H1 (cell line): ENCODE data around the gene PRSS22. TPM values are rescaled to one million over a fixed set of nuclear protein-coding genes. Genes with fewer than 3 reads are reported as not detected.

Source experiments
- CBX8 ChIP-seq: fragments of 300-800, 300-1000 bp; sonication (generic); IDR thresholded peaks from 2 replicates; pipeline ENCODE4 v1.7.1; 2016; ENCODE audit warnings: low read depth, low read length, borderline replicate concordance
- HDAC2 ChIP-seq, 2 experiments: fragments of 300-600 bp in 1 of 2; sonication (generic) in 1 of 2; IDR thresholded peaks; 2 replicates each; pipeline ENCODE4 v1.6.1; 2011 to 2012; ENCODE audit warnings: low read depth in 2 of 2, low read length in 2 of 2, mild to moderate bottlenecking in 2 of 2, moderate library complexity in 2 of 2, borderline replicate concordance in 1 of 2, inconsistent platforms in 1 of 2
- KDM4A ChIP-seq: IDR thresholded peaks from one replicate; pipeline ENCODE4 v1.7.1; 2012; ENCODE audit warnings: low read depth, mild to moderate bottlenecking, moderate library complexity, low read length, inconsistent platforms; ENCODE audit not compliant: severe bottlenecking
- SP4 ChIP-seq: IDR thresholded peaks from 2 replicates; pipeline ENCODE4 v1.6.1; 2012; ENCODE audit warnings: low read length, inconsistent platforms
- SUZ12 ChIP-seq: fragments of 200-600 bp; sonication (generic); IDR thresholded peaks from 2 replicates; pipeline ENCODE4 v1.6.1; 2012; ENCODE audit warnings: mild to moderate bottlenecking, inconsistent platforms, low read length, moderate library complexity, mixed read lengths
- polyA plus RNA-seq, 7 experiments: library from polyadenylated mRNA; depleted of rRNA in 3 of 7; stranded (reverse) in 5 of 7; unstranded in 2 of 7; fragments of >200 nt in 5 of 7; fragments of 200-250 nt in 2 of 7; gene quantifications; 1 replicate in 5 of 7; 2 replicates in 1 of 7; 4 replicates in 1 of 7; pipeline versions ENCODE4 v1.2.1 to v1.2.3, GENCODE V29; 2011 to 2013; ENCODE audit warnings: missing spikeins in 2 of 7, mixed read lengths in 2 of 7
- total RNA-seq: library from RNA; stranded (reverse); fragmentation: NEBNext Ultra II Directional; extraction: Animal tissue kit (Norgen Biotek cat#: 25700); gene quantifications from 2 replicates; pipeline ENCODE4 v1.2.1, GENCODE V29; 2021

PRSS22 gene
- total and polyA plus RNA-seq, 2 of the 8 experiments (the other 6 are each of a cell fraction or from before 2014, with no cell fraction given) = 4.0 to 4.4 TPM

DNA sequence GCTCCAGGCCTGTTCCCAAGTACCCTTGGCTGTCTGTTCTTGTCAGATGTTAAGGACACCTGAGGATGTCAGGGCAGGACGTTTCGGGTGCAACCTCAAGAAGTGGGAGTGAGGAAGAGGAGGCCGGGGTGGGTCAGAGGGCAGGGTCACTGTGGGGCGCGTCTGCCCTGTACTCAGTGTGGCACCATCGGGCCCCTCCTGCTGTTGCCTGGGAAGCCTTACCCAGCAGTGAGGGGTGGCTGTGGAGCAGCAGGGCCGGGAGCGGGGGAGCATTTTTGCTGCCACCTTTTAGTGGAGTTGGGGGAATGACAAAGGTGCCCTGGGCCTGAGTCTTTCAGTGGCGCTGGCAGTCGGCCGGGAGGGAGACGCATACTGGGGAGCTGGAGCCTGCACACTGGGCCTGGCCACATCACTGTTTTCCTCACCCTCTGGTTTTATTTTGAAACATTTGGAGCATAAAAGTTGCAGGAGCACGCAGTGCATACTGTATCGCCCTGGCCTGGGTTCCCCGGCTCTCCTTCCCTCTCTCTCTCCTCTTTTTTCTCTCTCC, 42.6 kb upstream of the PRSS22 start (continued):
- TF ChIP-seq HDAC2 (IDR thresholded peaks at IDR 0.05; ENCODE audit: borderline replicate concordance in 1 of 2, low read depth in 2 of 2, low read length in 2 of 2) = no peak
- no peak for TF ChIP-seq SP4
- no peak for TF ChIP-seq CBX8
- TF ChIP-seq SUZ12 = no peak
- TF ChIP-seq KDM4A = no peak
